ENCODE measurements around the gene MSANTD7. TPM values are rescaled to one million over a fixed set of nuclear protein-coding genes. Genes with fewer than 3 reads are reported as not detected.
A peak's percentile ranks its signal among the peaks of the same experiment; 100 is the strongest.

Gene MSANTD7
- total and polyA plus RNA-seq, 2 donors from 2014 or later, result 2.8 to 9.5 TPM

DNA sequence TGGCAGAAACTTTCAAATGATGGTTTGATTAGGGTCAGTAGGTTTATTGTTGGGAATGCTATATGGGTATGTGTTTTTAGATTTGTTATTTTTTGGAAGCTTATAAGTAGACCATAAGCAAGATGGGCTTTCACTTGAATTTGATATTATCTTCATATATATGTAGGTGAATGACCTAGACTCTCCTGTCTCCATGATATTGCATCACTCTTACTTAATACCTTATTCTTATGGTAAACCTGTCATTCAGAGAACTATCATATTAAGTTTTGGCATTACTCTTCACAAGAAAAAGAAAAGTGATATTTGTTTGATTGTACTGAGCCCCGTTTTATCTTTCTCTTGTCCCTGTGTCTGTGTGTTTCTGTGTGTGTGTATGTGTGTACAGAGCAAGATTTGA lies 17.3 kb downstream of the MSANTD7 start:
- intact Hi-C loops (cut with DNase I), result no loop called here
- no peak for TF ChIP-seq CTCF (IDR thresholded peaks at IDR 0.05; ENCODE audit: borderline replicate concordance, extremely low read depth, insufficient read depth)
- no peaks in the 10 kb centered on the region for H3K4me1 ChIP-seq (ENCODE audit: control insufficient read depth in 2 of 3, insufficient read depth in 2 of 3, low read depth in 1 of 3, low read length in 3 of 3)
- no peaks in the 10 kb centered on the region for H3K9me3 ChIP-seq (ENCODE audit: control insufficient read depth in 2 of 3, insufficient read depth in 1 of 3, low read length in 3 of 3)
- no peak for FAIRE-seq
- H3K27me3 ChIP-seq (ENCODE audit: control insufficient read depth, insufficient read depth, low read length), result no peaks in the 10 kb centered on the region
- no peak overlapping the region for H3K27ac ChIP-seq (ENCODE audit: low read depth in 2 of 2, low read length in 2 of 2)
- peaks cover 0 to 7% (median 0%) of the 10 kb centered on the region in 3 donors for H3K36me3 ChIP-seq (ENCODE audit: control insufficient read depth in 2 of 3, insufficient read depth in 3 of 3, low read length in 3 of 3)
- DNase-seq, result no peak
- no peak overlapping the region for H3K9ac ChIP-seq (ENCODE audit: low read length in 3 of 3)
- H3K4me3 ChIP-seq (ENCODE audit: low read length in 3 of 3), result no peak overlapping the region

- DNase-seq (no peak), FAIRE-seq (no peak)
- no peak overlapping the region for H3K27ac ChIP-seq (ENCODE audit: low read depth in 2 of 2, low read length in 2 of 2)
- H3K9ac ChIP-seq (ENCODE audit: low read length in 3 of 3), result no peak overlapping the region
- no peak for TF ChIP-seq CTCF (IDR thresholded peaks at IDR 0.05; ENCODE audit: borderline replicate concordance, extremely low read depth, insufficient read depth)
- peaks cover 0 to 6% (median 0%) of the 10 kb centered on the region in 3 donors for H3K36me3 ChIP-seq (ENCODE audit: control insufficient read depth in 2 of 3, insufficient read depth in 3 of 3, low read length in 3 of 3)
- no peaks in the 10 kb centered on the region for H3K9me3 ChIP-seq (ENCODE audit: control insufficient read depth in 2 of 3, insufficient read depth in 1 of 3, low read length in 3 of 3)
- intact Hi-C loops (cut with DNase I), result no loop called here
- H3K4me1 ChIP-seq (ENCODE audit: control insufficient read depth in 2 of 3, insufficient read depth in 2 of 3, low read depth in 1 of 3, low read length in 3 of 3), result no peaks in the 10 kb centered on the region
- H3K27me3 ChIP-seq (ENCODE audit: control insufficient read depth, insufficient read depth, low read length), result no peaks in the 10 kb centered on the region
- no peak overlapping the region for H3K4me3 ChIP-seq (ENCODE audit: low read length in 3 of 3)
Measured at GRCh38 chr10:14858338-14858960, 20.3 kb downstream of the MSANTD7 start.

DNA sequence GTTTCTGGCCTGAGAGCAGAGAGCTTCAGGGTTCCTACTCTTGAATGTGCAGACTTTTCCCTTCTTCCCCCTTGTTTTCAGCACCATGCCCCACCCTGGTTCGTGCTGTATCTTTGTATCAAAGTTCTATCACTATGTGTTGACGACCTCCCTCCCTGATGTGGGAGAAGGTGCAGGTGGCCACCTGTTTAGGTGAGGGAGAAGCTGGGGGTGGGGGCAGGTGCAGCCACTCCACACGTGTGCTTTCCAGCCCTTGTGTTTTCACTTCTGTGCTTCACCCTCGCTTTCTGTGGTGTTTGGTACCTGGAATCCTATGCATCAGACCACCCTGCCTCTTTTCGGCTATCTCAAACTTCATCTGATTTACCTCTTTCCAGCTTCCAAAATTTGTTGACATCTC lies 20.9 kb downstream of the MSANTD7 start:
- Histone ChIP-seq H3K9me3 (ENCODE audit: control insufficient read depth in 2 of 3, insufficient read depth in 1 of 3, low read length in 3 of 3) (no peaks in the 10 kb centered on the region), H3K36me3 (ENCODE audit: control insufficient read depth in 2 of 3, insufficient read depth in 3 of 3, low read length in 3 of 3) (peaks cover 0 to 7% (median 0%) of the 10 kb centered on the region in 3 donors), H3K27ac (ENCODE audit: low read depth in 2 of 2, low read length in 2 of 2) (no peak overlapping the region), H3K4me3 (ENCODE audit: low read length in 3 of 3) (no peak overlapping the region), H3K9ac (ENCODE audit: low read length in 3 of 3) (no peak overlapping the region), H3K4me1 (ENCODE audit: control insufficient read depth in 2 of 3, insufficient read depth in 2 of 3, low read depth in 1 of 3, low read length in 3 of 3) (no peaks in the 10 kb centered on the region), H3K27me3 (ENCODE audit: control insufficient read depth, insufficient read depth, low read length) (no peaks in the 10 kb centered on the region)
- TF ChIP-seq CTCF (IDR thresholded peaks at IDR 0.05; ENCODE audit: borderline replicate concordance, extremely low read depth, insufficient read depth), result no peak
- no peak for DNase-seq
- FAIRE-seq, result no peak
- intact Hi-C loops (cut with DNase I), result no loop called here

GRCh38 chr10:14859775-14860174 lies 21.7 kb downstream of the MSANTD7 start:
- FAIRE-seq (peak; percentile 70), DNase-seq (no peak)
- Histone ChIP-seq H3K27me3 (ENCODE audit: control insufficient read depth, insufficient read depth, low read length) (no peaks in the 10 kb centered on the region), H3K4me3 (ENCODE audit: low read length in 3 of 3) (no peak overlapping the region), H3K36me3 (ENCODE audit: control insufficient read depth in 2 of 3, insufficient read depth in 3 of 3, low read length in 3 of 3) (peaks cover 0 to 7% (median 0%) of the 10 kb centered on the region in 3 donors), H3K4me1 (ENCODE audit: control insufficient read depth in 2 of 3, insufficient read depth in 2 of 3, low read depth in 1 of 3, low read length in 3 of 3) (no peaks in the 10 kb centered on the region), H3K27ac (ENCODE audit: low read depth in 2 of 2, low read length in 2 of 2) (no peak overlapping the region), H3K9me3 (ENCODE audit: control insufficient read depth in 2 of 3, insufficient read depth in 1 of 3, low read length in 3 of 3) (no peaks in the 10 kb centered on the region), H3K9ac (ENCODE audit: low read length in 3 of 3) (no peak overlapping the region)
- intact Hi-C loops (cut with DNase I), result no loop called here
- TF ChIP-seq CTCF (IDR thresholded peaks at IDR 0.05; ENCODE audit: borderline replicate concordance, extremely low read depth, insufficient read depth), result no peak

Measured in kidney (tissue), 14 donors.